Articular chondrocyte of knee joint (primary cell): ENCODE results near the gene MCM5. TPM values are rescaled to one million over a fixed set of nuclear protein-coding genes. Genes with fewer than 3 reads are reported as not detected.

Experiments used
- total RNA-seq: library from RNA; depleted of rRNA; stranded (reverse); fragments of >200 nt; gene quantifications from 2 replicates; pipeline ENCODE4 v1.2.3, GENCODE V29; 2012

Gene MCM5
- 15.4 and 17.8 TPM in 2 replicates for total RNA-seq

GRCh38 chr22:35399678-35400500 lies at the start of gene MCM5:
Gene MCM5, plus strand, starts transcription at chr22:35400140. Its CDS starts 299 bp downstream, at chr22:35400439.

GRCh38 chr22:35380537-35381423 lies 19.2 kb upstream of the MCM5 start, which contains the start of gene HMOX1:
Gene HMOX1, plus strand, starts transcription at chr22:35381096. Its CDS starts 78 bp downstream, at chr22:35381174.

Other genes with a start within 250 kb of the MCM5 start
- 25.7 and 28.9 TPM in 2 replicates for gene HMGXB4, start 142.6 kb upstream of the MCM5 start, total RNA-seq
- gene TOM1, start 100.2 kb upstream of the MCM5 start, total RNA-seq: 91.8 and 94.0 TPM in 2 replicates
- gene HMOX1, start 19.0 kb upstream of the MCM5 start, total RNA-seq: 604 and 907 TPM in 2 replicates
- 0.22 and 0.52 TPM in 2 replicates for gene RASD2, start 140.7 kb downstream of the MCM5 start, total RNA-seq
- gene MB, start 217.2 kb downstream of the MCM5 start, total RNA-seq: not detected in 2 replicates
- gene APOL6, start 248.3 kb downstream of the MCM5 start, total RNA-seq: 55.9 and 75.7 TPM in 2 replicates